HG03354 (cell line): ENCODE measurements around the gene AHNAK2.
A peak's percentile ranks its signal among the peaks of the same experiment; 100 is the strongest.
"Not testable (repeated sequence)": the region's sequence is repeated elsewhere in the genome, so short reads cannot be mapped to it uniquely, and the experiment has no call there.

Source experiments
- ATAC-seq: cut with Tn5 transposase; IDR thresholded peaks from one replicate; pipeline ENCODE4 v1.9.1; 2021; ENCODE audit warnings: mild to moderate bottlenecking; ENCODE audit not compliant: unreplicated experiment, poor library complexity, severe bottlenecking

Gene AHNAK2

DNA sequence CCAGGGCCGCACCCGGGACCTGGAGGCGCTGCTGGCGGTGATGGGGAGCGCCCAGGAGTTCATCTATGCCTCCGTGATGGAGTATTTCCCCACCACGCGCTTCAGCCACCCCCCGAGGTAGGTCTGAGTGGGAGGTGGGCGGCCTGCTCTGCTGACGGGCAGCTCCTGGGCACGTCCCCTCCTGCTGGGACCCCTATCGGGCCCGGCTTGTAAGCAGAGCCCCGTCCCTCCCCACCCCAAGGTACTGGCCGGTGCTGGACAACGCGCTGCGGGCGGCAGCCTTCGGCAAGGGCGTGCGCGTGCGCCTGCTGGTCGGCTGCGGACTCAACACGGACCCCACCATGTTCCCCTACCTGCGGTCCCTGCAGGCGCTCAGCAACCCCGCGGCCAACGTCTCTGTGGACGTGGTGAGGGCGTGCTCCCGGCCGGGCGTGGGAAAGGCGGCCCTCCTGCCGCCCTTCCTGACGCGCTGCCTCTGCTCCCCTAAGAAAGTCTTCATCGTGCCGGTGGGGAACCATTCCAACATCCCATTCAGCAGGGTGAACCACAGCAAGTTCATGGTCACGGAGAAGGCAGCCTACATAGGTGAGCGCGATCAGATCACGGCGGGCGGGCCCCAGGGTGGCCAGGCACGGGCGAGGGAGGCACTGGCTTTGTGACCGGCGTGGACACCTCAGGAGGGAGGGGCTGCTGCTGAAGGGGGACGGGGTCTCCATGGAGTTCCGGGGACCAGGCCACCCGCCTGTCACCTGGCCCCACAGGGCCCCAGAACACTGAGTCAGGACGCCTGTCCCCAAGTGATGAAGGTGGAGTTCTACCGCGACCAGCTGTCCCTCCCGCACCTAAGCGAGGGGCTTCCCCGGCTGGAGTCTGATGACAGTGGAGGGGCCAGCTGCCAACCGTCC, 46.2 kb downstream of the AHNAK2 start:
- no peak for ATAC-seq

DNA sequence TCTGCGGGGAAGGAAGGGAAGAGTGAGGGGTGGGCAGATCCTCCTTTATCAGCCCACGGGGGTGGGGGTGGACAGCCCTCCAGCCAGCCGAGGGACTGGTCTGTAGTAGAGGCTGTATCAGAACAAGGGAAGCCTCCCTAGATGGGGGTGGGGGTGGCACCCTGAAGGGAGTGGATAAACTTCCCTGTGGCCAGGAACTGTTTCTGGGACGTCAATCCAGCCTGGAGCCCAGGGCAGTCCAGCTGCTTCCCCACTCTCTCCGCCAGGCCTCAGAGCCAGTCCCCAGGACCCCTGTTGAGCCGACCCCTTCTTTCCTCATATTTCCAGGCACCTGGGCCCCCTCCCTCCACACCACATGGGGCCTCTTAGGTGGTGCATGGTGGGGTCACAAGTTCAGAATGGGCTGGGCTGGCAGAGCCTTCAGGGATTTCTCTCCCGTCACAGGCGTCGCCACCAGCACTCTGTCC, 46.8 kb downstream of the AHNAK2 start:
- no peak for ATAC-seq

DNA sequence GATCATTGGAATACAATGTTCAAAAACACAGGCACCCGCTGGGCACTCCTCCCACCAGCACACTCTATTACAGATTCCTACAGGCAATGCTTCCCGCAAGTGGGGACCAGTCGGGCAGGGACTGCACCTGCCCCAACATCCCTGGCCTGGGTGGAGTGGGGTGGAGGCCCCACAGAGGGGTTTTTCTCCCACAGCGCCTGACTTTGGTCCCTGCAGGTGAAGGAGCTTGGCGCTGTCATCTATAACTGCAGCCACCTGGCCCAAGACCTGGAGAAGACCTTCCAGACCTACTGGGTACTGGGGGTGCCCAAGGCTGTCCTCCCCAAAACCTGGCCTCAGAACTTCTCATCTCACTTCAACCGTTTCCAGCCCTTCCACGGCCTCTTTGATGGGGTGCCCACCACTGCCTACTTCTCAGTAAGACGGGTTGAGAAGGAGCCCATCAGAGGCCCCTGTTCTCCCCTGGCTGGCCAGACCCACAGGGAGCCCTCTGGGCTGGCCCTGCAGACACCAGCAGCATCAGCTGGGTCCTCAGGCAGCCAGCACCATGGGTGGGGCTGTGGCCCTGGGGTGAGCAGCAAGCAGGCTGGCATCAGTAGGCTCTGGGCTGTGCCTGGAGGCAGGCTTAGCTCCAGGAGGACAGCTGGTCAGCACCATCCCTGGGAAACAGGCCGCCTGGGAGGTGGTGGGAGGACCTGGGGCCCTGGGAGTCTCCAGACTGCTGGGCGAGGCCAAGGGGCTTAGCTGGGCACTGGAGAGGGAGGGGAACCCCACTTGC, 47.5 kb downstream of the AHNAK2 start:
- no peak for ATAC-seq

DNA sequence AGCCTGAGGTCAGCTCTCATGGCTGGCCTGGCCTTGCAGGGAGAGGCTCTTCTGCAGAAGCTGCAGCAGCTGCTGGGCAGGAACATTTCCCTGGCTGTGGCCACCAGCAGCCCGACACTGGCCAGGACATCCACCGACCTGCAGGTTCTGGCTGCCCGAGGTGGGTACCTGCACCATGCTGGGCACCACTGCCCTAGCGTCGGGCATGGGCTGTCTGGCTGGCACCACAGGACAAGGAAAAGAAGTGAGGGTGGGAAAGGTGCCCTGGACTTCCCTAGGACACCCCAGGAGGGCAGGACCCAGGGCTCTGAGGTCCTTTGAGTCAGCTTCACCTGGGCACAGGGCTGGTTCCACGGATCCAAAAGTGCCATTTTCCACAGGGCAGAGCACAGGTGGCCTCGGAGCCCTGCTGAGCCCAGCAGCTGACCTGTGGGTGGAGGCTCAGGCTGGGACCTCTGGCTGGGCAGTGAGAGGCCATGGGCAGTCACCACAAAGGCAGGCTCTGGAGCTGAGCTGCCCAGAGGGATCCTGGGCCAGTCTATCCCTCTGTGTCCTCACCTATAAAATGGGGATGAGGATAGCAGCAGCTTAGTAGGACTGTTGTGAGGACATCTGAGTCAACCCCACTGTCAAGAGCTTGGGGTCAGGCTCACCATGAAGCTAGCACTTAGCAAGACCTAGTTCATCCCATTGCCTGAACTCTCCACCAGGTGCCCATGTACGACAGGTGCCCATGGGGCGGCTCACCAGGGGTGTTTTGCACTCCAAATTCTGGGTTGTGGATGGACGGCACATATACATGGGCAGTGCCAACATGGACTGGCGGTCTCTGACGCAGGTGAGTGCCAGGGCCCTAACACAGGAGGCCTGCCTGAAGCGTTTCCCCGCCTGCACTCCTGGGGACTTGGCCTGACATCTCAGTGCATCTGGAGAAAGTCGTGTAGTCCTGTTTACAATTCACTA, 48.6 kb downstream of the AHNAK2 start:
- no peak for ATAC-seq

DNA sequence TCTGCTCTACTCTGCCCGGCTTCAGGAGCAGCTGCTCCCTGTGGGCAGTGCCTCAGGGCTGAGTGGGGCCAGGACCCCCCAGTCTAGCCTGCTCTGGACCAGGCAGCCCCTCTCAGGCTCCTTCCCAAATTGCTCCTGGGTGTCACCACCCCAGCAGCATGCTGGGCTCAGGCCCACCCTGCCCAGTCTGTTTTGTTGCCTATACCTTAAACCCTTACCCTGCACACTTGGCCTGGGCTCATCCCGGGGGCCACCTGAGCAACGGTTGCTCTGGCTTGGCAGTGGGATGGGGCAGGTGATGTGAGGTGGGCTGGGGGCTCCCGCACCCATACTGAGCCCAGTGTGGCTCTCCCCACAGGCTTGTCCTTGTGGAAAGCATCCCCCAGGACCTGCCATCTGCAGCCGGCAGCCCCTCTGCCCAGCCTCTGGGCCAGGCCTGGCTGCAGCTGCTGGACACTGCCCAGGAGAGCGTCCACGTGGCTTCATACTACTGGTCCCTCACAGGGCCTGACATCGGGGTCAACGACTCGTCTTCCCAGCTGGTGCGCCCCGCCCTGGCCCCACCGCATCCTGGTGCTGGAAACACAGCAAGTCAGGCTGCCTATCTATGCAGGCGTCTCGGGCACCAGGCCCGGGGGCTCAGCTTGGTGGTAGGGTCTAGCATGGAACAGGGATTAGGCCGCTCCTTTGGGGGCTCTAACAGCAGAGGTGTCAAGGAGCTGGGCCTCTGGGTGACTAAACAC, 49.6 kb downstream of the AHNAK2 start:
- ATAC-seq, result no peak

DNA sequence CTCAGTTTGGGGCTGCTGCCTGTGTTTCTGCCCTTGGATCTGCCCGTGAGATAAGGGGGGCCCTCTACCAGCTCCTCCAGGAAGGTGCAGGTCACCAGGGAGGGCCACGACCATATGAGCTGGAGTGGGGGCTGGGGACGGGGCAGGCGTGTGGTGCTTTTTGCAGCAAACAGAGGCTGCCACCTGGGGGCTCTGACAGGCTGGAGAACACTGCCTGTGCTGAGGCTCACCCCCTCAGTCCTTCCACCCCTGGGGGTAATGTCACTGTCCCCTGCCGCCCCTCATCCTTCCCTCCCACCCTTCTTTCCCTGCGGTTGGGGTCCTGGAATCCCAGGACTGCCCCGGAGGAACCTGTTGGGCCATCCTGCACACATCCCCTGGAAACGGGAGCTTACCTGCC, 50.3 kb downstream of the AHNAK2 start:
- ATAC-seq, result no peak

DNA sequence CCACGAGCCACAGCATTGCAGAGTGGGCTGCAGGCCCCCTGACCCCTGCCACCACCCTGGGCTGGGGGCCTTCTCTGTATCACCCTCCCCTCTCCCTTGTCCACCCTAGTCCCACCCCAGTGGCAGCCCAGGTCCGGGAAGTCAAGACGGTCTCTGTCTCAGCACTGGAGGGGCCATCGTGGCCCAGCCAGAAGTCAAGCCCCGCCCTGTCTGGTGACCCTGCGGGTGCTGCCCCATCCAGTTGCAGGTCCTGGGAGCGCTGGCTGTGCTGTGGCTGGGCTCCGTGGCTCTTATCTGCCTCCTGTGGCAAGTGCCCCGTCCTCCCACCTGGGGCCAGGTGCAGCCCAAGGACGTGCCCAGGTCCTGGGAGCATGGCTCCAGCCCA, 50.8 kb downstream of the AHNAK2 start:
- no peak for ATAC-seq

DNA sequence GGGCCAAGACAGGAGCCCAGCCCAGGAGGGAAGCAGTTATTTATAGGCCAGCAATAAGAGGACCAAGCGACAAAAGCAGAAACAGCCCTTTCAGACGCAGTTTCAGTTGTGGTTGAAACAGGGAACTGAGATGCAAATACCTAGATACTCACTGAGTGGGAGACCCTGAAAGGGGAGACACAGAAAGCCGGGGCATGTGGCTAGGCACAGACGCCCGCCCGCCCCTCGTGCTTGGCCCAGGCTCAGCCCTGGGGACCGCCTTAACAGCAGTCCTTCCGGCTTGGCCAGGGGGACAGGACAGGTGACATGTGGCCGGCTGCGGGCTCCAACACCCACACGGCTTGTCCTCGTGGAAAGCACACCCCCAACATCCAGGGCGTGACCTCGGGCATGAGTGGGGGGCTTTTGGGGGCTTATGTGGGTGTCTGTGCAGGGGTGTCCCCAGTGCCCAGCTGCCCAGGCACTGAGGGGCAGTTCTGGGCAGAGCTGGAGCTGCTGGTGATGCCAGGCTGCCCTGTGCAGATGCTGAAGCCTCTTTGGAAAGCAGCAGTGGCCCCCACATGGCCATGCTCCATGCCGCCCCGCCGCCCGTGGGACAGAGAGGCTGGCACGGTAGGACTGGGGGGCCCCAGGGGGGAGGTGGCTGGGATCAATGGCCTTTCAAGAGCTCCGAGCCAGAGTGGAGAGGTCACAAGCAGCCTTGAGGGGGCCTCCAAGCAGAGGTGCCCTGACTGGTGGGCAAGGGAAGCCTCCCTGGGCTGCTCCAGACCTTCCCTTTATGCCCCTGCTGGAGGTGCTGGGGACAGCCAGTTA, 51.3 kb downstream of the AHNAK2 start:
- ATAC-seq, result peak; percentile 85

DNA sequence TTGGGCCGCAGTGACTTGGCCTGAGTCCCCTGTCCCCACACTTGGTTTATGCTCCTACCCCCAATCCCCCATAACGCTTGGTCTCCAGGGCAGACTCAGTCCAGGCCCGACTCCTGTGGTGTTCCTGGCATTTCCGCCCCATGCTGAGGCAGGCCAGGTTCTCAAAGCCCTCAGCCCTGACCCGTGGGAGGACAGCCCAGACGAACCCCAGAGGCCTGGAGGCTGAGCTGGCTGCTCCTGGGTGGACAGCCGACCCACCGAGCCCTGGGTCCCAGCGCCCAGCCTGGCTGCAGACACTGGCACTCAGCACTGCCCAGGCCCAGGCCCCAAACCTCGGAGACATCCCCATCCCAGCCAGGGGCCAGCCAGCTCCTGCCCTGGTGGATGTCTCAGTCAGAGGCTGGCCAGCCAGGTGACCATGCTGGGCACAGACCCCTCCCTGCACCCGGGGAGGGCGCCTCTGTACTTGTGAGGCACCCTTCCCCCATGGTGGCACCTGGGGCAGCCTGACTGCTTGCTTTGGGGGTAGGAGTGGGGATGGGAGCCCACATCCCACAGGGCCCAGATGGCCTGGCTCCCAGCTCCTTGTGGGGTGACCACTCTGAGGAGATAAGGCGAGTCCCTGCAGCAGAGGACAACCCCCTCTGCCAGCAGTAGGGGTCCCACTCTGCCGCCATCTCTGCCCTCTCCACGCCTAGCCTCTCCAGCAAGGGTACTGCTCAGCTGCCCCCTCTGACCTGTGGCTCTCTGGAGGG, 52.1 kb downstream of the AHNAK2 start:
- ATAC-seq, result no peak

DNA sequence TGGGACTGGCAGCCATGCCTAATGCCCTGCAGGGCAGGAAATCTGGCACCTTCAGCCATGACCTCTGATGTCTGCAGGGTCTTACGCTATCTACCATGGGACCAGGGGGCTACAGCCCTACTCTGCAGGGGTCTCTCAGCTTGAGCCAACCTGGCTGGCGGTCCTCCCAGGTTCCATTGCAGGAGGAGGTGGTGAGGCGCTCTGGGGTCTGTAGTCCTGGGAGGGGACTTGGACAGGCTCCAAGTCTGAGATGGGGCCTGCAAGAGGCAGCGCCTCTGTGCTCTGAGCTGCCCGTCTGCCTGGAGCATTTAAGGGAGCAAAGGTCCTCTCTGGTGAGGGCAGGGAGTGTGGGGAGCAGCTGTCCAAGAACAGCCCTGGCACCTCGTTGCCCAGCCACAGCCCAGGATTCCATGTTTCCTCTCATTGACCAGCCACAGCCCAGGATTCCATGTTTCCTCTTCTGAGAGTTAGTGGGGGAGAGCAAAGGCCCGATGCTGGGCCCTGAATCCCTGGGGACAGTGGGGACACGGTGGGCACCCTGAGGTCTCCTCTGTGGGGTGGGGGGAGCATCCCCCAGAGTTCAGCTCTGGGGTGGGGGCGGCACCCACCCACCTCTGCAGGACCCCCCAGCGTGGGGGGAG, 52.8 kb downstream of the AHNAK2 start:
- ATAC-seq, result no peak

DNA sequence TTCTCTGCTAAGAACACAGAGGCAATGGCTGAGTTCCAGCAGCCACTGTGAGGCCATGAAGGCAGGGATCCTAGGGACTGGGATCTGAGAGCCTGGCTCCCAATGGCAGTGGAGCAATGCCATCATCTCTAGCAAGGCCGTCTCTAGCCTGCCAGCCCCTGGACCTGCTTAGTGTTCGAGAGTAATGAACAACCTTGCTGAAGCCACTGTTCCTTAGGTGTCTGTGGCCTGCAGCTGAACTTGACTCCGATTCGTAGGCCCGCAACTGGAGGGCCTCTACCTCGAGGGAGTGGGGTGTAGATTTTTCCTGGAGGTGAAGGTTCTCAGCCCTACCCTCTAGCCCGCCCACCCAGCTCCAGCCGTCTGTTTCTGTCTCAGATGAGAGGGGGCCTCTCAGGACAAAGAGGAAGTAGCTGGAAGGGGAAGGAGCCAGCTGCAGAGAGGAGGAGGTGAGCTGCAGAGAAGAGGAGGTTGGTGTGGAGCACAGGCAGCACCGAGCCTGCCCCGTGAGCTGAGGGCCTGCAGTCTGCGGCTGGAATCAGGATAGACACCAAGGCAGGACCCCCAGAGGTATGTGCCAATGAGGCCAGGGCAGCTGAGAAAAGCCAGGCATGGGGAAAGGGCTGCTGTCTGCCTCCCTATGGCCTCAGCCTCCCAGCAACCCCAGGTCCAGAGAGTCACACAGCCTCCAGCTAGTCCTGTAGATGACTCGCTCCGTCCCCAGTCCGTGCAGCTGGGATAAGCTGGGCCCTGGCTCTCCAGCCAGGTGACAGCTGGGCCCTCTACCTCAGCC, 53.6 kb downstream of the AHNAK2 start, which contains the start of gene PLD4:
Gene PLD4, plus strand, starts transcription at position 459 of the 793 bp plus-strand sequence. CDS start 2,262 bp downstream, outside the sequence.
- ATAC-seq, result no peak

DNA sequence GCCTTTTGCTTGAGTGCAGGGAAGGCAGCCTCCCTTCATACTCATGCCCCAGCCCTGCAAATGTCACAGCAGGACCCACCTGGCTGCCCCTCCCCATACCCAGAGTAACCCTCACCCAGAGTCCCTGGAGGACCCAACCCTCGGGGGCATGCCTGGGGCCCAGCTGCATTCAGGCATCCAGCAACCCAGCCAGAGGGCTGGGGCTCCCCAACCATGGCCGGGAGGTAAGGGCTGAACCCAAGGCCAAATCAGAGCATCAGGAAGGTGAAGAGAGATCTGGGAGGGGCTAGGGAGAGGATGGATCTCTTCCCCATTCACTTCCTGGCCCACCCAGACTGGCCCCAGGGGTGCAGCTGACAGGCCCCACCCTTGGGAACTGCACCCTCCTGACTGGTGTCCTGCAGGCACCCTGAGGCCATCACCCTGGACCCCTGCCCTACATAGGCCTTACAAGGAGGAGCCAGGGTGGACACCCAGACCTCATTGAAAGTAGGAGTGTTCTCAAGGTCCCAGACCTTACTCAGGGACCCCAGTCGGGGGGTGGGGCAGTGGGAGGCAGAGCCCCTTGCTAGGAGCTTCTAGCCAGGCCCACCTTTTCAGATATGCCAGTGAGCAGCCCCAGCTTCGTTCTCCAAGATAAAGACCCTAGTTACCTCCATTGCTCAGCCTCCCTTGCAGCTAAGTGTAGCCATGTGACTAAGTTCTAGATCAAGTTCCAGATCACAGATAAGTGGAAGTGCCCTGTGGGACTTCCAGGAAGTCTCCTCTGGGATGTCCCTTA, 54.3 kb downstream of the AHNAK2 start:
- ATAC-seq, result no peak

DNA sequence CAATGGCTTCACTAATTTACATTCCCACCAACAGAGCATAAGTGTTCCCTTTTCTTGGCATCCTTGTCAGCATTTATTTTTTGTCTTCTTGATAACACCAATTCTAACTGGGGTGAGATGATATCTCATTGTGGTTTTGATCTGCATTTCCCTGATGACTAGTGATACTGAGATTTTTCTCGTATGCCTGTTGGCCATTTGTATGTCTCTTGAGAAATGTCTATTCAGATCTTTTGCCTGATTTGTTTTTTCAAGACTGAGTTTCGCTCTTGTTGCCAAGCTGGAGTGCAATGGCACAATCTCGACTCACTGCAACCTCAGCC, 58.2 kb downstream of the AHNAK2 start:
- no peak for ATAC-seq

DNA sequence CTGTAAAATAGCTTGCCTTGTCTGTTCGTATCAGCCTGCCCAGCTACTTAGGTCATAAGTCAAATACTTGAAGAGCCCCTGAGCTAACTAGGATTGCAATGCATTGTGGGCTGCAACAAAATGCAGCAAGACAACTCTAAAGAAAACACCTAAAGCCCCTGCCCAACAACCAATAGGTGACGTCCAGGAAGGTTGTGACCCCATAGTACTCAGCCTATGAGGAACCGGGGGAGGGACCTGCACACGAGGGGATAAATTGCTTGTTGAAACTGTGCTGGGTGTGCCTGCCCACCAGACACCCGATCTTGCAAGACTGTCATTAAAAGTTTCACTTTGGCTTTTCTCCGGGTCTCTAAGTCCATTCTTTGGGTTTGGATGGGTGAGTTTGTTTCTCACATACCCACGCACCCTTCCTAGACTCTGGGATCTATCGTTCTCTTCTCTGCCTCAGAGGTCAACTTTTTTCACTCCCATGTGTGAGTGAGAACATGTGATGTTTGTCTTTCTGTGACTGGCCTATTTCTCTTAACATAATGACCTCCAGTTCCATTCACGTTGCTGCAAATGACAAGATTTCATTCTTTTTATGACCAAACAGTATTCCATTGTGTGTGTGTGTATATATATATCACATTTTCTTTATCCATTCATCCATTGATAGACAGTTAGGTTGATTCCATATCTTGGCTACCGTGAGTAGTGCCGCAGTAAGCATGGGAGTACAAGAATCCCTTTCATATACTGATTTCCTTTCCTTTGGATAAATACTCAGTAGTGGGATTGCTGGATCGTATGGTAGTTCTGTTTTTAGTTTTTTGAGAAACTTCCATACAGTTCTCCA, 58.8 kb downstream of the AHNAK2 start:
- not testable (repeated sequence) for ATAC-seq

DNA sequence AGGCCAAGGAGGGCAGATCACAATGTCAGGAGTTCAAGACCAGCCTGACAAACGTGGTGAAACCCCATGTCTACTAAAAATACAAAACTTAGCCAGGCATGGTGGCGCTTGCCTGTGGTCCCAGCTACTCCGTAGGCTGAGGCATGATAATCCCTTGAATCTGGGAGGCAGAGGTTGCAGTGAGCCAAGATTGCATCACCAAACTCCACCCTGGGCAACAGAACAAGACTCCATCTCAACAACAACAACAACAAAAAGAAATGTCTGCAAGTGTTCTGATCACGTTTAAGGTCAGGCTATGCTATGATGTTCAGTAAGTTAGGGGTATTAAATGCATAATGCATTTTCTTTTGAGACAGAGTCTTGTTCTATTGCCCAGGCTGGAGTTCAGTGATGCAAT, 60.2 kb downstream of the AHNAK2 start:
- no peak for ATAC-seq
